Prostate gland (tissue), 2 donors: ENCODE results near the gene CFAP20DC. TPM values are rescaled to one million over a fixed set of nuclear protein-coding genes. Genes with fewer than 3 reads are reported as not detected.
"Not testable (repeated sequence)": the region's sequence is repeated elsewhere in the genome, so short reads cannot be mapped to it uniquely, and the experiment has no call there.

Source experiments
- DNase-seq: peaks from one replicate; pipeline ENCODE4 v3.0.0-alpha.2; 2019; ENCODE audit warnings: low spot score
- H3K27ac ChIP-seq, 2 donors: fragments of 200-600 bp; sonication (generic); 2 replicates each; pipeline ENCODE4 v1.5.1; 2017 to 2019
- H3K27me3 ChIP-seq: fragments of 200-600 bp; sonication (generic); replicated peaks from 2 replicates; pipeline ENCODE4 v1.5.1; 2019; ENCODE audit not compliant: insufficient read depth
- H3K36me3 ChIP-seq, 2 donors: fragments of 200-600 bp; sonication (generic); 1 replicate in 1 of 2; 2 replicates in 1 of 2; pipeline versions ENCODE4 v1.5.1 to v1.8.1; 2017 to 2019
- H3K4me1 ChIP-seq: fragments of 200-600 bp; sonication (generic); replicated peaks from 2 replicates; pipeline ENCODE4 v1.5.1; 2019
- H3K4me3 ChIP-seq, 2 donors: fragments of 200-600 bp; sonication (generic); 2 replicates each; pipeline ENCODE4 v1.5.1; 2017 to 2019
- H3K9me3 ChIP-seq: fragments of 200-600 bp; sonication (generic); 2 replicates; pipeline ENCODE4 v1.5.1; 2017
- POLR2A ChIP-seq: fragments of 450-650 bp; IDR thresholded peaks from one replicate; pipeline ENCODE4 v1.6.1; 2016; ENCODE audit warnings: antibody characterized with exemption, mild to moderate bottlenecking
- POLR2AphosphoS5 ChIP-seq: sonication (generic); formaldehyde crosslinking; IDR thresholded peaks from one replicate; pipeline ENCODE4 v1.6.1; 2017; ENCODE audit warnings: antibody characterized with exemption
- WGBS: methylation state at CpG from one replicate; pipeline ENCODE4 v1.1.5; 2018; 5-methylcytosine and 5-hydroxymethylcytosine counted together
- intact Hi-C: fragments of 100-400 bp; cut with DNase I; formaldehyde crosslinking; loops from one replicate; pipeline ENCODE4 v1.14.2; 2022
- total RNA-seq, 2 donors: library from RNA; depleted of rRNA; stranded (reverse); fragments of >200 nt; gene quantifications; one replicate each; pipeline ENCODE4 v1.1.0, GENCODE V29; 2016
- TF ChIP-seq, protein P1 (sequence below), 4 experiments: fragments of 200-600 bp in 2 of 4; fragments of 450-650 bp in 2 of 4; sonication (generic) in 2 of 4; IDR thresholded peaks; 1 replicate in 3 of 4; 2 replicates in 1 of 4; pipeline ENCODE4 v1.5.1; 2016 to 2019; ENCODE audit warnings: antibody characterized with exemption in 4 of 4, mild to moderate bottlenecking in 2 of 4, moderate library complexity in 2 of 4

CFAP20DC gene
- total RNA-seq, 2 donors from 2014 or later, result 0.36 to 8.3 TPM

DNA sequence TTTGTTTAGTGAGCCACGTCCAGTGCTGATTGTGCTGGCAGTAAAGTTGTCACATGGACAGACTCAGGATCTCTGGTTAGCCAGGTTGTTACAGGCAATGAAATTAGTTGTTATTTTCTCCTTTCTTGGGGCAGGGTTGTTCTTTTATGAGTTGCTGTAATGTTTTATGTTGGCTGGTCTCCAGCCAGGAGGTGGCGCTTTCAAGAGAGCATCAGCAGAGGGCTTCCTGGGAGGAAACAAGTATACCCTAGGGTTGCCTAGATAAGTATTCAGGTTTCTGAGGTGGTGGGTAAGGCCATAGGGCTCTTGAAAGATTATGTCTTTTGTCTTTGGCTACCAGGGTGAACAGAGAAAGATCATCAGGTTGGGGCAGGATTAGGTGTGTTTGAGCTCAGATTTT lies 14.5 kb upstream of the CFAP20DC start:
- no peaks in the 10 kb centered on the region for H3K36me3 ChIP-seq
- WGBS, result 83% methylated on average over 2 of the region's 2 CpGs
- H3K4me3 ChIP-seq, result no peak overlapping the region
- TF ChIP-seq POLR2AphosphoS5 (no peak), POLR2A (no peak)
- TF ChIP-seq, protein P1, sequence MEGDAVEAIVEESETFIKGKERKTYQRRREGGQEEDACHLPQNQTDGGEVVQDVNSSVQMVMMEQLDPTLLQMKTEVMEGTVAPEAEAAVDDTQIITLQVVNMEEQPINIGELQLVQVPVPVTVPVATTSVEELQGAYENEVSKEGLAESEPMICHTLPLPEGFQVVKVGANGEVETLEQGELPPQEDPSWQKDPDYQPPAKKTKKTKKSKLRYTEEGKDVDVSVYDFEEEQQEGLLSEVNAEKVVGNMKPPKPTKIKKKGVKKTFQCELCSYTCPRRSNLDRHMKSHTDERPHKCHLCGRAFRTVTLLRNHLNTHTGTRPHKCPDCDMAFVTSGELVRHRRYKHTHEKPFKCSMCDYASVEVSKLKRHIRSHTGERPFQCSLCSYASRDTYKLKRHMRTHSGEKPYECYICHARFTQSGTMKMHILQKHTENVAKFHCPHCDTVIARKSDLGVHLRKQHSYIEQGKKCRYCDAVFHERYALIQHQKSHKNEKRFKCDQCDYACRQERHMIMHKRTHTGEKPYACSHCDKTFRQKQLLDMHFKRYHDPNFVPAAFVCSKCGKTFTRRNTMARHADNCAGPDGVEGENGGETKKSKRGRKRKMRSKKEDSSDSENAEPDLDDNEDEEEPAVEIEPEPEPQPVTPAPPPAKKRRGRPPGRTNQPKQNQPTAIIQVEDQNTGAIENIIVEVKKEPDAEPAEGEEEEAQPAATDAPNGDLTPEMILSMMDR (IDR thresholded peaks at IDR 0.05), result no peak
- intact Hi-C loops, result no loop called here
- no peak for DNase-seq
- H3K27ac ChIP-seq, result no peak overlapping the region
- no peaks in the 10 kb centered on the region for H3K9me3 ChIP-seq
- no peaks in the 10 kb centered on the region for H3K27me3 ChIP-seq
- no peaks in the 10 kb centered on the region for H3K4me1 ChIP-seq

DNA sequence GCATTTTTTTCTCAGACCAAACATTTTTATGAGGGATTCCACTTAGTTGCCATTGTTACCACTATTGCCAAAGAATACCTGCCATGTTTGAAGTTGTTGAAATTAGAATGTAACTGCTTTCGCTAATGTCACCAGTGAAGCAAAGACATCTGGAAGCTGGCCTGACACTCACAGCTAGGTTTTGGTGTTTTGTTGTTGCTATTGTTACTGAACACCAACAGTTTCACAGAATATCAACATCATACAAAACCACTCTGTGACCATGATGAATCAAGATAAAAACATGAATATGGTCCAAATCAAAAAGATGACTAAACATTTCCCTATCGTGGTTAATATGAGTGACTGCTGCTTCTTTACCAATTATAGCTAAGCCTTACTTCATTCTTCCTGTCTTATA lies 6.9 kb upstream of the CFAP20DC start:
- no peaks in the 10 kb centered on the region for H3K9me3 ChIP-seq
- H3K4me1 ChIP-seq, result no peaks in the 10 kb centered on the region
- intact Hi-C loops, result no loop called here
- no peak for DNase-seq
- no peaks in the 10 kb centered on the region for H3K36me3 ChIP-seq
- no peak for TF ChIP-seq POLR2AphosphoS5
- TF ChIP-seq POLR2A, result no peak
- TF ChIP-seq, protein P1 (IDR thresholded peaks at IDR 0.05), result no peak
- no peak overlapping the region for H3K4me3 ChIP-seq
- no peaks in the 10 kb centered on the region for H3K27me3 ChIP-seq
- WGBS, result 65% methylated on average over 2 of the region's 2 CpGs
- H3K27ac ChIP-seq, result no peak overlapping the region

DNA sequence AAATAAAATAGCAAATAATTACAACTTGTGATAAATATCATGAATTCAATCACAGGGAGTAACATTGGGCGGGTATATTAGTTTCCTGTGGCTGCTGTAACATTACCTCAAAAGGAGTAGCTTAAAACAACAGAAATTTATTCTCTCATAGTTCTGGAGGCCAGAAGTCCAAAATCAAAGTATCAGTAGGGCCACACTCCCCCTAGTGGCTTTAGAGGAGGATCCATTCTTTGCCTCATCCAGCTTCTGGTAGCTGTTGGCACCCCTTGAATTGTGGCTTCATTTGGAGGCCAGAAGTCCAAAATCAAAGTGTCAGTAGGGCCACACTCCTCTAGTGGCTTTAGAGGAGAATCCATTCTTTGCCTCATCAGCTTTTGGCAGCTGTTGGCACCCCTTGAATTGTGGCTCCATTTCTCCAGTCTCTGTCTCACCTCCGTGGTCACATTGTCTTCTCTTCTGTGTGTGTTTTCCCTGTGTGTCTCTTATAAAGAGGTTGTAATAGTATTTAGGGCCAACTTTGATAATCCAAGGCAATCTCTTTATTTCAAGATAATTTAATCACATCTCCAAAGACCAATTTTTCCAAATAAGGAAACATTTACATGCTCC lies 3.1 kb upstream of the CFAP20DC start:
- Histone ChIP-seq H3K4me3 (no peak overlapping the region), H3K27me3 (no peaks in the 10 kb centered on the region), H3K9me3 (no peaks in the 10 kb centered on the region), H3K36me3 (no peaks in the 10 kb centered on the region), H3K27ac (no peak overlapping the region), H3K4me1 (no peaks in the 10 kb centered on the region)
- 81% methylated on average over 2 of the region's 2 CpGs for WGBS
- TF ChIP-seq, protein P1 (IDR thresholded peaks at IDR 0.05), result peak in 3 of 4 experiments; percentile 30 to 51 (median 35)
- TF ChIP-seq POLR2A, result no peak
- DNase-seq, result no peak
- intact Hi-C loops, result no loop called here

DNA sequence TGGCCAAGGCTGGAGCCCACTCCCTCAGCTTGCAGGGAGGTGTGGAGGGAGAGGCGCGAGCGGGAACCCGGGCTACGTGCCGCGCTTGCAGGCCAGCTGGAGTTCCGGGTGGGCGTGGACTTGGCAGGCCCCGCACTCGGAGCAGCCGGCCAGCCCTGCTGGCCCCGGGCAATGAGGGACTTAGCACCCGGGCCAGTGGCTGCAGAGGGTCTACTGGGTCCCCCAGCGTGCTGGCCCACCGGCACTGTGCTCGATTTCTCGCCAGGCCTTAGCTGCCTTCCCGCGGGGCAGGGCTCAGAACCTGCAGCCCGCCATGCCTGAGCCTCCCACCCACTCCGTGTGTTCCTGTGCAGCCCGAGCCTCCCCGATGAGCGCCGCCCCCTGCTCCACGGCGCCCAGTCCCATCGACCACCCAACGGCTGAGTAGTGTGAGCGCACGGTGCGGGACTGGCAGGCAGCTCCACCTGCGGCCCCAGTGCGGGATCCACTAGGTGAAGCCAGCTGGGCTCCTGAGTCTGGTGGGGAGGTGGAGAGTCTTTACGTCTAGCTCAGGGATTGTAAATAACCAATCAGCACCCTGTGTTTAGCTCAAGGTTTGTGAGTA lies 1.1 kb upstream of the CFAP20DC start:
- 98% methylated on average over 32 of the region's 36 CpGs for WGBS

DNA sequence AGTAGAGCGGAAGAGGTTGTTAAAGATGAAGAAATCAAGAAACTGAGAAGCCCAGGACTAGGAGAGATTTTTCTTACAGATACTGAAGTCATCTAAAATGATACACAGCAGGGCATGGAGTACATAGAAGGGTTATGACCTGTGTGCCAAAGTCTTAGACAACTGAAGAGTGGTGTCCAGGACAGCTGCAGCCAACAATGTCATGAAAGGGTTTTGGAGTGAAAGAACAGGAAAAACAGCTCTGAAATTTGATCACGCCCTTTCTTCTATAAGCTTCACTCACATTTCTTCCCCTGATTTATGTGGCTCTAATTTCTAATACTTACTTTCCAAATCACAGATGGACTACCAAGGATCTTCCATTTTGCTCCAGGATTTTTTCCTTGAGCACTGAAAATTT lies 3.0 kb downstream of the CFAP20DC start:
- Histone ChIP-seq H3K27me3 (no peaks in the 10 kb centered on the region), H3K4me3 (no peak overlapping the region), H3K27ac (no peak overlapping the region), H3K9me3 (no peaks in the 10 kb centered on the region), H3K4me1 (no peaks in the 10 kb centered on the region), H3K36me3 (no peaks in the 10 kb centered on the region)
- DNase-seq, result no peak
- intact Hi-C loops, result loop anchor here (5.0 kb wide), 1 partner anchor 405 kb away; no protein-coding TSS in a partner anchor
- TF ChIP-seq, protein P1 (IDR thresholded peaks at IDR 0.05), result no peak
- TF ChIP-seq POLR2A, result no peak
- no peak for TF ChIP-seq POLR2AphosphoS5
- 70% methylated on average over 2 of the region's 2 CpGs for WGBS

More for the DNA sequence above, 1.1 kb upstream of the CFAP20DC start:
- H3K9me3 ChIP-seq, H3K4me3 ChIP-seq, H3K4me1 ChIP-seq, H3K27me3 ChIP-seq, DNase-seq, H3K36me3 ChIP-seq, intact Hi-C loops, H3K27ac ChIP-seq: not testable (repeated sequence)
